Tibial nerve (tissue), 4 donors: Measurements from ENCODE around the gene PSMB1.

ENCODE experiments used
- CTCF ChIP-seq, 5 experiments: fragments of 200-600 bp in 3 of 5; fragments of 450-650 bp in 2 of 5; sonication (generic) in 3 of 5; IDR thresholded peaks; one replicate each; pipeline ENCODE4 v1.5.1; 2016 to 2019; ENCODE audit warnings: antibody characterized with exemption in 5 of 5, mild to moderate bottlenecking in 3 of 5, moderate library complexity in 2 of 5
- EP300 ChIP-seq, 2 donors: sonication (generic); formaldehyde crosslinking; IDR thresholded peaks; one replicate each; pipeline ENCODE4 v1.6.1; 2017; ENCODE audit warnings: antibody characterized with exemption in 2 of 2, mild to moderate bottlenecking in 1 of 2
- POLR2A ChIP-seq, 2 donors: fragments of 450-650 bp; IDR thresholded peaks; one replicate each; pipeline ENCODE4 v1.6.1; 2017; ENCODE audit warnings: antibody characterized with exemption in 2 of 2, mild to moderate bottlenecking in 2 of 2, moderate library complexity in 2 of 2

DNA sequence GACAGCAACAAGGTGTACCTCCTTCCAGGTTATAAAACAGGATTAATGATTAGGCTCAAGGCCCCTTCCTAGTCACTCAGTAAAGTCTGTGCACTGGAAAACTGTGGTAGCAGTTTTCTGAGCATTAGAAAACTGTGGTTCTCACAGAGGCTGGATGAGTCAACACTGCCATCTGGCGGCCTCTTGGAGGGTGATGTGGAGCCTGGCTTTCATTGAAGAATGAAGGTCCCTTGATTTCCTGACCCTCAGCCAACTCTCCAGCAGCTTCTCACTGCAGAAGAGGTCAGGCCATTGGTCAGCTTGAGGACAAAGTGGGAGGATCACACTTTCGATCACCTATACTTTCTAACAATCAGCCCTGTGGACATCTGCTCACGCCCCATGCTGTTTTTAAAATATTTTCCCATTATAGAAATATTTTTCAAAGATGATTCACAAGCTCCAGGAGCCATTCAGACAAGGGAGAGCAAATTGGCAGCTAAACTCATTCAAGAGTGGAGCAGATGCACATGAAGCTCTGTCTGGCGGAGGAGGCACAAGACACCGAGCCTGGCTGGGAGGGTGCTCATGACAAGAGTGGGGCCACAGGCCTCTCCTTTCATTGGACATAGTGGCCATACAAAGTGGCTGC, 23.2 kb downstream of the PSMB1 start:
- TF ChIP-seq POLR2A (IDR thresholded peaks at IDR 0.05), result no peak
- TF ChIP-seq CTCF (IDR thresholded peaks at IDR 0.05), result peak; percentile 64 to 81 (median 78)
- no peak for TF ChIP-seq EP300 (IDR thresholded peaks at IDR 0.05)
